Testis (tissue), 3 donors: Measurements from ENCODE around the gene ZNF792. TPM values are rescaled to one million over a fixed set of nuclear protein-coding genes. Genes with fewer than 3 reads are reported as not detected.
"Not testable (repeated sequence)": the region's sequence is repeated elsewhere in the genome, so short reads cannot be mapped to it uniquely, and the experiment has no call there.

Experiments used
- DNase-seq: peaks from one replicate; pipeline ENCODE4 v3.0.0-alpha.2; 2019
- H3K27ac ChIP-seq, 2 donors: fragments of 200-600 bp; sonication (generic); one replicate each; pipeline ENCODE4 v1.5.1; 2019
- H3K27me3 ChIP-seq: fragments of 200-600 bp; sonication (generic); one replicate; pipeline ENCODE4 v1.5.1; 2019
- H3K36me3 ChIP-seq: fragments of 200-600 bp; sonication (generic); one replicate; pipeline ENCODE4 v1.5.1; 2017; ENCODE audit warnings: low read depth; ENCODE audit errors: missing control alignments
- H3K4me1 ChIP-seq: fragments of 200-600 bp; sonication (generic); one replicate; pipeline ENCODE4 v1.5.1; 2019
- H3K4me3 ChIP-seq, 2 donors: fragments of 200-600 bp; sonication (generic); one replicate each; pipeline ENCODE4 v1.5.1; 2017 to 2019
- H3K9me3 ChIP-seq: fragments of 200-600 bp; sonication (generic); one replicate; pipeline ENCODE4 v1.5.1; 2017
- CTCF ChIP-seq, 3 experiments: fragments of 450-650 bp in 2 of 3; fragments of 200-600 bp in 1 of 3; sonication (generic) in 1 of 3; IDR thresholded peaks; one replicate each; pipeline ENCODE4 v1.5.1; 2016 to 2019; ENCODE audit warnings: antibody characterized with exemption in 3 of 3, mild to moderate bottlenecking in 2 of 3, moderate library complexity in 1 of 3
- POLR2A ChIP-seq: fragments of 450-650 bp; IDR thresholded peaks from one replicate; pipeline ENCODE4 v1.6.1; 2017; ENCODE audit warnings: antibody characterized with exemption, mild to moderate bottlenecking, moderate library complexity
- WGBS, 2 donors: methylation state at CpG; one replicate each; pipeline ENCODE4 v1.1.5; 2018; 5-methylcytosine and 5-hydroxymethylcytosine counted together
- intact Hi-C: fragments of 100-400 bp; cut with DNase I; formaldehyde crosslinking; loops from one replicate; pipeline ENCODE4 v1.15.1; 2023; ENCODE audit warnings: low total_unique reads
- polyA plus RNA-seq: library from polyadenylated mRNA; stranded (reverse); fragments of 350-450 nt; fragmentation: Illumina TruSeq; extraction: RNeasy Lipid Tissue Mini Kit (QIAGEN cat#74804); gene quantifications from one replicate; pipeline ENCODE4 v1.2.3, GENCODE V29; 2014; ENCODE audit warnings: low read depth, low replicate concordance; ENCODE audit not compliant: insufficient read depth
- total RNA-seq, 2 donors: library from RNA; depleted of rRNA; stranded (reverse); fragments of >200 nt; gene quantifications; one replicate each; pipeline ENCODE4 v1.2.3, GENCODE V29; 2016

ZNF792 gene
- total and polyA plus RNA-seq, 3 donors from 2014 or later, result 2.3 to 6.6 (median 5.4) TPM

- Histone ChIP-seq H3K9me3 (no peaks in the 10 kb centered on the region), H3K27ac (no peak overlapping the region), H3K4me3 (no peak overlapping the region), H3K4me1 (no peaks in the 10 kb centered on the region), H3K36me3 (no peaks in the 10 kb centered on the region), H3K27me3 (no peaks in the 10 kb centered on the region)
- DNase-seq, result no peak
- no peak for TF ChIP-seq POLR2A
- no peak for TF ChIP-seq CTCF (IDR thresholded peaks at IDR 0.05)
- 90 to 94% methylated on average over 7 of the region's 7 CpGs for WGBS, 2 donors
- intact Hi-C loops, result no loop called here
Measured at GRCh38 chr19:34972163-34972705, 8.2 kb upstream of the ZNF792 start.

GRCh38 chr19:34970185-34970780 lies 6.3 kb upstream of the ZNF792 start:
- DNase-seq, H3K27ac ChIP-seq, H3K9me3 ChIP-seq, H3K36me3 ChIP-seq, H3K4me3 ChIP-seq, H3K27me3 ChIP-seq, H3K4me1 ChIP-seq, intact Hi-C loops: not testable (repeated sequence)
- WGBS, 2 donors, result 91 to 94% methylated on average over 12 of the region's 12 CpGs

- no peaks in the 10 kb centered on the region for H3K9me3 ChIP-seq
- DNase-seq, result no peak
- no peak overlapping the region for H3K4me3 ChIP-seq
- H3K27me3 ChIP-seq, result no peaks in the 10 kb centered on the region
- no peaks in the 10 kb centered on the region for H3K4me1 ChIP-seq
- no peak overlapping the region for H3K27ac ChIP-seq
- H3K36me3 ChIP-seq, result no peaks in the 10 kb centered on the region
- no peak for TF ChIP-seq CTCF (IDR thresholded peaks at IDR 0.05)
- no peak for TF ChIP-seq POLR2A
- 88 to 96% methylated on average over 6 of the region's 6 CpGs for WGBS, 2 donors
- intact Hi-C loops, result no loop called here
Measured at GRCh38 chr19:34969721-34970120, 5.7 kb upstream of the ZNF792 start.

- Histone ChIP-seq H3K27me3 (no peaks in the 10 kb centered on the region), H3K4me1 (peaks cover 12% of the 10 kb centered on the region), H3K4me3 (no peak overlapping the region), H3K9me3 (no peaks in the 10 kb centered on the region), H3K27ac (no peak overlapping the region), H3K36me3 (no peaks in the 10 kb centered on the region)
- intact Hi-C loops, result no loop called here
- TF ChIP-seq POLR2A (no peak), CTCF (IDR thresholded peaks at IDR 0.05) (no peak)
- DNase-seq, result no peak
- 86 to 87% methylated on average over 6 of the region's 6 CpGs for WGBS, 2 donors
Measured at GRCh38 chr19:34967551-34967950, 3.5 kb upstream of the ZNF792 start.

- intact Hi-C loops, DNase-seq, H3K36me3 ChIP-seq, H3K4me3 ChIP-seq, H3K27ac ChIP-seq, H3K9me3 ChIP-seq, H3K27me3 ChIP-seq: not testable (repeated sequence)
- H3K4me1 ChIP-seq, result peaks cover 18% of the 10 kb centered on the region
- WGBS, 2 donors, result 83 to 87% methylated on average over 5 of the region's 5 CpGs
Measured at GRCh38 chr19:34965505-34965904, 1.5 kb upstream of the ZNF792 start.

DNA sequence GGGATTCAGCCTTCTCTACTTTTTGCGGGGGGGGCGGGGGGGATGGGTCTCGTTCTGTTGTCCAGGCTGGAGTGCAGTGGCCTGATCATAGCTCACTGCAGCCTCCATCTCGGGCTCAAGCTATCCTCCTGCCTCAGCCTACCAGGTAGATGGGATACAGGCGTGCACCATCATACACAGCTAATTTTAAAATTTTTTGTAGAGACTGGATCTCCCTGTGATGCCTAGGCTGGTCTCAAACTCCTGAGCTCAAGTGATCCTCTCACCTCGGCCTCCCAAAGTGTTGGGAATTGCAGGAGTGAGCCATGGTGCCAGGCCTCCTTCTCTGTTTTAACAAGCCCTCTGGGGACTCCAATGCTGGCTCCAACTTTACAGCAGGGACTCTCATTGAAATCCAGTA lies 569 bp upstream of the ZNF792 start:
- intact Hi-C loops, result no loop called here
- TF ChIP-seq POLR2A (no peak), CTCF (IDR thresholded peaks at IDR 0.05) (no peak)
- Histone ChIP-seq H3K27ac (no peak overlapping the region), H3K9me3 (no peaks in the 10 kb centered on the region), H3K4me3 (no peak overlapping the region), H3K36me3 (no peaks in the 10 kb centered on the region), H3K4me1 (peaks cover 18% of the 10 kb centered on the region), H3K27me3 (no peaks in the 10 kb centered on the region)
- DNase-seq, result no peak
- 39 to 45% methylated on average over 6 of the region's 6 CpGs for WGBS, 2 donors
